Activated CD4-positive, alpha-beta T cell treated with anti-CD3 and anti-CD28 coated beads for 48 hours (primary cell): ENCODE results near the gene SMCHD1.
"Not testable (repeated sequence)": the region's sequence is repeated elsewhere in the genome, so short reads cannot be mapped to it uniquely, and the experiment has no call there.

Source experiments
- DNase-seq: peaks from one replicate; pipeline ENCODE4 v3.0.0-alpha.2; 2020

The SMCHD1 gene

DNA sequence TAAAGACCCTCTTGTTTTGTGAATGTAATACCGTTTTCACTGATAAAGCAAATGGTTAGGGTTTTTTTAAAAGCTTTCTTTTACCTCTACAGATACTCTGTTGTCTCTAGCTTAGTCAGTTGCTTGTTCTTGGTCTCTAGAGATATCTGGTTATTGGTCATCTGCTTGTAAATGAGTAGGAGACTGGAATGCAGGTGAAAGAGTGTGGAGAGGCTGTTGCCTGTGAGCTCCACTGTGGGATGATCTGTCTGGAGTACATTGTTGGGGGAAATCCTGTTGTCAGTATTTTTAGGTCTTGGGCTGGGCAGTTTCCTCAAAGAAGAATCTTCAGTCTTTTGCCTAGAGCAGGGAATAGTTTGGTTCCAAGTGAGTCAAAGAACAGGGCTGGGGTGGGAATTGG, 67.7 kb downstream of the SMCHD1 start:
- no peak for DNase-seq

DNA sequence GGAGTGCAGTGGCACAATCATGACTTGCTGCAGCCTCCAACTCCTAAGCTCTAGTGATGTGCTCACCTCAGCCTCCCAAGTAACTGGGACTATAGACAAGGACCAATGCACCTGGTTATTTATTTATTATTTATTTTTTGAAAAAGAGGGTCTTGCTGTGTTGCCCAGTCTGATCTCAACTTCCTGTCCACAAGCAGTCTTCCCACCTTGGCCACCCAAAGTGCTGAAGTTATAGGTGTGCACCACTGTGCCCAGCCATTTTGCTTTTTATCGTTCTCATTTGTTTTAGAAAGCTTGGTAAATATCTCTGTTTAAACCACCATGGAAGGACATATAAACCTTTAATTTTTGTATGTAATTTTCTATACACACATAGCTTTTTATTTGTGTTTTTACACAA, 74.2 kb downstream of the SMCHD1 start:
- no peak for DNase-seq

DNA sequence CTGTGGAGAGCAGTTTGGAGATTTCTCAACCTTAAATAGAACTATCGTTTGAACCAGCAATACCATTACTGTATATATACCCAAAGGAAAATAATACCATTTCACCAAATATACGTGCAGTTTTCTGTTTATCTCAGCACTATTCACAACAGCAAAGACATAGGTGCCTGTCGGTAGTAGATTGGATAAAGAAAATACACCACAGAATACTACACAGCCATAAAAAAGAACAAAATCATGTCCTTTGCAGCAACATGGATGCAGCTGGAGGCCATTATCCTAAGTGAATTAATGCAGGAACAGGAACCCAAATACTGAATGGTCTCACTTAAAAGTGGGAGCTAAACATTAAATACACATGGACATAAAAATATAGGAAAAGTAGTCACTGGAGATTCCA, 81.3 kb downstream of the SMCHD1 start:
- DNase-seq: no peak

DNA sequence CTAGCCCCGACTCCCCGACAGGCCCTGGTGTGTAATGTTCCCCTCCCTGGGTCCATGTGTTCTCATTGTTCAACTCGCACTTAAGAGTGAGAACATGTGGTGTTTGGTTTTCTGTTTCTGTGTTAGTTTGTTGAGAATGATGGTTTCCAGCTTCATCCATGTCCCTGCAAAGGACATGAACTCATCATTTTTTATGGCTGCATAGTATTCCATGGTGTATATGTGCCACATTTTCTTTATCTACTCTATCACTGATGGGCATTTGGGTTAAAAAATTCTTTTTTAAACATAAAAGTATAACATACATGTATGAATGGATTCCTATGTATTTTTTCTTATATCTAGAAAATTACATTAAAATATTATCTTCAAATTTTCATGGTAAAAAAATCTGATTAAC, 84.6 kb downstream of the SMCHD1 start:
- not testable (repeated sequence) for DNase-seq

DNA sequence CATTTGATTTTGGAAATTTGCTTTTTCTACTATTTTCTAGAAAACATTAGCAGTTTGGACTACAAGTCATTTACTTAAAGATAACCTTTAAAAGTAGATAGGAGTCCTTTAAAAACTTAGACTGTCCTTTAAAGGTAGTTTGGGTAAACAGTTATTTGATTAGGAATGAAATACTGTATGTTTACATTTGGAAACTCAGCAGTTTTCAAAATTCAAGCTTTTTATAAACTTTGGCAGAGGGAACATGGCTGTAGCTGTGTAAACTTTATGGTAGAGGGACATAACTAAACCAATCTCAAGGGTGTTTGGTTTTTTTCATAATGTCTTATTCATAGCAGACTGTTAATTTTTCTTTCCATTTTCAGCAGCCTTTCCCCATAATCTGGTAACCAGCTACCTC, 90.7 kb downstream of the SMCHD1 start:
- no peak for DNase-seq

DNA sequence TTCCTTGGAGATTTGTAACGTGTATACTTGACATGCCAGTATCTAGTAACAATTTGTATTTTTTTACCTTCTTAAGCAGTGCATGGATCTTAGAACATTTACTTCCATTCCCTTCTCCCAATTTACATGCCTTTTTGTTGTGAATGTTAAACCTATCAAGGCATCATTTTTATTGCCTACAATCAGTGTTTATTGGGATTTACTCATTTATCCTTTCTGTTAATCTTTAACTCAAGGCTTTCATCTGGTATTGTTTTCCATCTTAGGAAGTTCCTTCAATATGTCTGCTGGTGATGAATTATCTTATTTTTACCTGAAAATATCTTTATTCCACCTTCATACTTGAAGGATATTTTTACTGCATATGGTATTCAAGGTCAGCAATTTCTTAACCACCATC, 102.8 kb downstream of the SMCHD1 start:
- DNase-seq: no peak

DNA sequence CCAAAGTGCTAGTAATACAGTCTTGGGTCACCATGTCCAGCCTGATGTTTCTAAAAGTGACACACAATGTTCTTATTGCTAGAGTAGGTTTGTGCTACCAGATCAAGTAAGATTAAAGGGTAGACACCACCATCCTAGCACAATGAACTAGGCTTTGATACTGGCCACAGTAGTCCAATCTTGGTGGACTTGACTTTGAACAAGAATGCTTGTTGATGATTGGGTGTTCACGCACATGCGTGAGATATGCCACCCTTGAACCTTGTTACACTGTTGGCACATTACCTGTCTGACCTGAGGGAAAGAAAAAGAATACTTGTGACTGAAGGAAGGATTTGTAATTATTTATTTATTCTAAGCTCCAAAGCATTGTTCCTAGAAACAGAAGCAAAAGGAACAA, 119.1 kb downstream of the SMCHD1 start:
- no peak for DNase-seq

DNA sequence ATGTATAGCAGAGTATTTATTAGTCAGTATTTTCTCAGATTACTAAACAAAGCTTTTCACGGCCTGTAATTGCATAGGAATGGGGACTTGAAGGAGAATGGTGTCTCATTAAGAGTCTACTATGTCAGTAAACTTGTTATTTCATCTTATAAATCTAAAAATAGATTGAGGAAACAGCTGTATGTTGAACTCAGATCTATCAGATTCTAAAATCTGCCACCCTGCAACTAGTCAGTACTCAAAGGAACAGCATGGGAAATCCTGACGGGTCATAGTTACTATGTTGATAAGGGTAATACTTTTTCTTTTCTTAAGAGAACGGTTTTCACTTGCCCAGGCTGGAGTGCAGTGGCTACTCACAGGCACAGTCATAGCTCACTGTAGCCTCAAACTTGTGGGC, 121.1 kb downstream of the SMCHD1 start:
- DNase-seq: no peak

DNA sequence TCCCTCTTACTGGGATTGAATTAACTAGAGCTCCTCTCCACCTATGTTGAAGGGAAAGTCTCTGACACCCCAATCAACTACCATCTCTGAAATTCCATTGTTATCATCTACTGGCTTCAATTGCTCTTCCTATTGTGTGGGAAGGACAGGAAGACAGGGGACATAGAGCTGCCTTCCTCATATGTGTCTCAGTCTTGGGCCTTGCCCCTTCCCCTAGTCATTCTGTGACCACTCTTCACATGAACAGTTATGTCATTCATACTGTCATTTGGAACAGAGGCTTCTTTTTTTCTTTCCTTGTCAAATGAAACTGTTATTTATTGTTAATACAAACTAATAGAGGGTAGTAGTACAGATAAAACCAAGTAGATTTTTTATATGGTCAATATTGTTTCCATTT, 121.7 kb downstream of the SMCHD1 start:
- no peak for DNase-seq

DNA sequence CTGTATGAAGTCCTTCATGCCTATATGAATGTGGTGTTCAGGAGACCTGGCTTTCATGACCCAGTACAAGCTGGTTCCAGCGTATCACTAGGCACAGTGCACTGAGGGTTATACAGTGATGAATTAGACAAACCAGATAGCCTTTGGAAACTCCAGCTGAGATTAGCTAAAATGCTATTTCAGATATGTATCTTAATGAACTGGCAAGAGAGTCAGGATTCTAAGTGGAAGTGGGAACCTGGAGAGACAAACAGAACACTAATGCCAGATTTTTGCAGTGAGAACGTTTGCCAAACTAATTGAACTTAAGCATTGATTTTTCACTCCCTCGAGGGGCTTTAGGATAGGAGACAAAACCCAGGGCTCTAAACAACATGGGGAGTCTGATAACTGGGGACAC, 125.2 kb downstream of the SMCHD1 start:
- no peak for DNase-seq

DNA sequence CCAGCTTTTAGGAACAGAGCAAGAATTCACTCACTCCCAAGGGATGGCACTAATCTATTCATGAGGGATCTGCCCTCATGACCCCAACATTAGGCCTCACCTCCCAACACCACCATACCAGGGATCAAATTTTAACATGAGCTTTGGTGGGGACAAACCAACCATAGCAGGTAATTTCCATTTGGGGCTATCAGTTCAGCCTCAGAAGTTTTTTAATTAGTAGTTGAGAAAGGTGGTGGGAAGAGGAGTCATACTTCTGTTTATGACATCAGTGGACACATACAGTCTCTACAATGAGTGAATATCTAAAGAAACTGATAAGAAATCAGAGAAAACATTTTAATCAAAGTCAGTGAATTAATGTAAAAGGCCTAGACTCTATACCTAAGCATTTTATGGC, 131.7 kb downstream of the SMCHD1 start:
- DNase-seq: no peak

DNA sequence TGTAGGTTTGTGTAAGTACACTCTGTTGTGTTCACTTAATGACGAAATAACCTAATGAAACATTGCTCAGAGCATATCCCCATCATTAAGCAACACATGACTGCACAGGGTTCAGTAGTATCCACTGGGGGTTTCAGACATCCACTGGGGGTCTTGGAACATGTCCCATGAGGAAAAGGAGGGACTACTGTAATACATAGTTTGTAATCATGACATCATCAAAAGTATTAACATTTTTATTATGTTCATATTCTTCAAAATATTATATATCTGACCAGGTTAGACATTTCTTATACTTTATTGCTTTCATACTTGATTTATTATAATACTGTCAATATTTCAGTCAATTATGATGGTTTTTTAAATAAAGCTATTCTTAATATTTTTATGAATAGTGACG, 136.9 kb downstream of the SMCHD1 start:
- DNase-seq: no peak

DNA sequence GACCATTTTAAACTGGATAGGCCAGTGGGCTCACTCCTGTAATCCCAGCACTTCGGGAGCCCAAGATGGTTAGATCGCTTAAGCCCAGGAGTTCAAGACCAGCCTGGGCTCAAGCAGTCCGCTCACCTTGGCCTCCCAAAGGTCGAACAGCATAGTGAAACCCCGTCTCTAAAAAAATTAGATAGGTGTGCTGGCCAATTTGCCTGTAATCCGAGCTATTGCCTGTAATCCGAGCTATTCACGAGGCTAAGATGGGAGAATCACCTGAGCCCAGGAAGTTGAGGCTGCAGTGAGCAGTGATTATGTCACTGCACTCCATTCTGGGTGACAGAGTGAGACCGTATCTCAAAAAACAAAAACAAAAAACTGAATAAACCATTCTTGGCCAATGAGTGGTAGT, 138.6 kb downstream of the SMCHD1 start:
- DNase-seq: no peak

DNA sequence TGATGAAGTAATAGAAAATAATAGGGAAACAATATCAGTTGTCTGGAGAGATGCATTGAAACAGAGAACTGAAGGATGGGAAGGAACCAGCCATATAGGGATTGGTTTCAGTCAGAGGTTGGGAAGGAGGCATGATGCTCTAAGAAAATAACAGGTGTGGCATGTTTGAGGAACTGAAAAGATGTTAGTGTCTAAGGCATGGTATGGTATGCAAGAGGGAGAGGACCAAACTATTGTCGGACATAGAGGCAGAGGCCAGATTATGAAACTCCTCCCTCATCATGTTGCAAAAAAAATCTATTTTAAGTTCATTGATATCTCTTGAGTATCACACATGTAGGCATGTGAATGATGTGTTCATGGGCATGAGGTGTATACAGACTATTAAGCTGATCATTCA, 142.4 kb downstream of the SMCHD1 start:
- DNase-seq: no peak

DNA sequence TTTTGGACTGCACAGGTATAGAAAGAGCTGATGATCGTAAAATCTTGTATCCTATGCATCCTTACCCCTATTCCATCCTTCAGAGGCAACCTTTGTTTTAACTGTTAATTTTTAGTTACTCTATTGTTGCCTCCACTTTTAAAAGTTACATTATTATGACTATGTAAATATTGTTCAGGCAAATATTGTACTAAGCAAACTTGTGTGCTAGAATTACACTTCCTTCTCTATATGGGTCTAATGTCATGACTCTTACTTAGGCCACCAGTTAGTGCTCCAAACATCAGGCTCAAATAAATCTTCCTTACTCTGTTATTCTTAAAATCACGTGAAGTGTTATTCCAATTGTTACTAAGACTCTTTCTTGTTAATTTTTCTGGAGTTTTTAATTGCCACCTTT, 143.8 kb downstream of the SMCHD1 start:
- DNase-seq: no peak

DNA sequence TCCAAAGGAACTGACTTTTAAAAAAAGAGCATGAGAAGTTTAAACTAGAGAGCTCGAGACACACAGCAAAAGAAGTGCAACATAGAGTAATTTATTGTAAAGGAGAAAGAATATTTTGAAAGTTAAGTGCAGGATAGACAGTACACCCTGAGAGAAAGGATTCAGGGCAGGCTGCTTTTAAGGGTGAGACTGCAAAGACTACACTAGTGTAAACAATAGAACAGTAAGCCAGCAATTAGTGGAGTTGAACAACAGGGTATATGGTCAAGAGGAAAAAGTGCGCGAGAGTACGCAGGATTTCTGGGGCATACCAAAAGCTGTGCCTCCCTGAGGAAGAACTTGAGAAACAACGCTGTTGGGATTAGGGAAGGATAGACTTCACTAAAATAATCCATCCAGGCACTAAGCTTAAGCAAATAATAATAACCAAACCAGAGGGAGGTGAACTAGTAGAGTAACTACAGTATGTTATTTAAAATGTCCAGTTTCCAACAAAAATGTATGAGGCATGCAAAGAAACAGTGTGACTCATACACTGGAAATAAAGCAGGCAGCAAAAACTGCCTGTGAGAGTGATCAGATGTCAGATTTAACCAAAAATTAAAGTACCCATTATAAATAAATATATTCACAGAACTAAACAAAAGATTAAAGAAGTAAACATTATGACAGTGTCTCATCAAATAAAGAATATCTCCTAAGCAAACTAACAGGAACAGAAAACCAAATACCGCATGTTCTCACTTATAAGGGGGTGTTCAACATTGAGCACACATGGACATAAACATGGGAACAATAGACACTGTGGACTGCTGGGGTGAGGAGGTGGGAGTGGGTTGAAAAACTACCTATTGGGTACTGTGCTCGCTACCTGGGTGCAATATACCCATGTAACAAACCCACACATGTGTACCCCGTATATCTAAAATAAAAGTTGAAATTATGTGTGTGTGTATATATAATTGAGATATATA, 150.7 kb downstream of the SMCHD1 start:
- DNase-seq: no peak

DNA sequence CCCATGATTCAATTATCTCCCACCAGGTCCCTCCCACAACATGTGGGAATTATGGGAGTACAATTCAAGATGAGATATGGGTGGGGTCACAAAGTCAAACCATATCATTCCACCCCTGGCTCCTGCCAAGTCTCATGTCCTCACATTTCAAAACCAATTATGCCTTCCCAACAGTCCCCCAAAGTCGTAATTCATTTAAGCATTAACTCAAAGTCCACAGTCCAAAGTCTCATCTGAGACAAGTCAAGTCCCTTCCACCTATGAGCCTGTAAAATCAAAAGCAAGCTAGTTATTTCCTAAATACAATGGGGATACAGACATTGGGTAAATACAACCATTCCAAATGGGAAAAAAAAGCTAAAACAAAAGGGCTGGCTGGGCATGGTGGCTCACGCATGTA, 153.1 kb downstream of the SMCHD1 start:
- not testable (repeated sequence) for DNase-seq

DNA sequence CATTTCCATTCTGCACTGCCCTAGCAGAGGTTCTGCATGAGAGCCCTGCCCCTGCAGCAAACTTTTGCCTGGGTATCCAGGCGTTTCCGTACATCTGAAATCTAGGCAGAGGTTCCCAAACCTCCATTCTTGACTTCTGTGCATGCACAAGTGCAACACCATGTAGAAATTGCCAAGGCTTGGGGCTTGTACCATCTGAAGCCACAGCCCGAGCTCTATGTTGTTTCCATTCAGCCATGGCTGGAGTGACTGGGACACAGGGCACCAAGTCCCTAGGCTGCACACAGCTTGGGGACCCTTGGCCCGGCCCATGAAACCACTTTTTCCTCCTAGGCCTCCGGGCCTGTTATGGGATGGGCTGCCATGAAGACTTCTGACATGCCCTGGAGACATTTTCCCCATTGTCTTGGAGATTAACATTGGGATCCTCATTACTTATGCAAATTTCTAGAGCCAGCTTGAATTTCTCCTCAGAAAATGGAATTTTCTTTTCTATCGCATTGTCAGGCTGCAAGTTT, 154.2 kb downstream of the SMCHD1 start:
- DNase-seq: not testable (repeated sequence)

DNA sequence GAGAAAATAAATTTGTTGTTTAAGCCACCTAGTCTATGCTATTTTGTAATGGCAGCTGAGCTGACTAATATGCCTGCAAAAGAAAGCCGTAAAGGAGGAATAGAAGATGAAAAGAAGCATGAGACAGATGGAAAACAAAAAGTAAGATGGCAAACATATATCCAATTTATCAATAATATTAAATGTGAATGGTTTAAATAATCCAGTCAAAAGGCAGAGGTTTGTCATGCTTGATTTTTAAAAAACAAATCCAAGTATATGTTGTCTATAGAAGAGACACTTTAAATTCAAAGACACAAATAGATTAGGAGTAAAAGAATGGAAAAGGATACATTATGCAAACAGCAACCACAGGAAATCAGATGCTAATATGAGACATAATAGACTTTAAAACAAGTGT, 155.9 kb downstream of the SMCHD1 start:
- no peak for DNase-seq

DNA sequence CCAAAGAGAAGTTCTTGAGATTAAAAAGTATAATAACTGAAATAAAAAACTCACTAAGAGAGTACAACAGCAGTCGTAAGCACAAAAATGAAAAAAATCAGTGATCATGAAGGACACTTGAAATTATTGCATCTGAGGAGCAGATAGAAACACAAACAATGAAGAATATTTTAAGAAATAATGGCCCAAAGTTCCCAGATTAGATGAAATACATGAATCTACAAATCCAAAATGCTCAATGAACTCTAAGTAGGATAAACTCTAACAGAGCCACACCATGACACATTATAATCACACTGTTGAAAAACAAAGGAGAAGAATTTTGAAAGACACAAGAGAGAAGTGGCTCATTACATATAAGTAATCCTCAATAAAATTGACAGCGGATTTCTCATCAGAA, 159.4 kb downstream of the SMCHD1 start:
- DNase-seq: no peak

DNA sequence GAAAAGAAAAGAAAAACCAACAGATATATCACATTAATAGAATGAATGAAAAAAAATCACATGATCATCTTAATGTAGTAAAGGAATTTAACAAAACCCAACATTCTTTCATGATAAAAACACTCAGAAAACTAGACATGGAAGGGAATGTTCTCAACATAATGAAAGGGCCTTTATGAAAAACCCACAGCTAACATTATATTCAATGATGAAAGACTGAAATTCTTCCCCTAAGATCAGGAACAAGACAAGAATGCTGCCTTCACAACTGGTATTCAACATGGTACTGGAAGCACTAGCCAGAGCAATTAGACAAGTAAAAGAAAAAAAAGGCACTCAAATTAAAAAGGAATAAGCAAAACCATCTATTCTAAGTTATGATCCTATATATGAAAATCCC, 162.8 kb downstream of the SMCHD1 start:
- DNase-seq: no peak

DNA sequence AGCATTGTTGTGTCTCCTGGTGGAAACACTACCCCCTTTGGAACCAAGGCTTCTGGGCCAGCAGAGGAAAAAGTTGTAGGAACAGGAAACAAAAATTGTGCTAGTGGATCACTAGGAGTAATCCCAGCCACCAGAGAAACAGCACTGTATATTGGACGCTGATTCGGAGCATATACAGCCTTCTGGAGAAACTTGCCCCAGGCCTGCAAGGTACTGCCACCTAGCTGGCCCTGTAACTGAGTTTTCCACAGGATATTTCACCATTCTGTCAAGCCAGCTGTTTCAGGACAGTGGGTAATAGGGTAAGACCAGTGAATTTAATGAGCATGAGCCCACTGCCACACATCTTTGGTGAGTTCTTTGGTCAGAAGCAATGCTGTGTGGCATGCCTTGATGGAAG, 166.2 kb downstream of the SMCHD1 start:
- no peak for DNase-seq

DNA sequence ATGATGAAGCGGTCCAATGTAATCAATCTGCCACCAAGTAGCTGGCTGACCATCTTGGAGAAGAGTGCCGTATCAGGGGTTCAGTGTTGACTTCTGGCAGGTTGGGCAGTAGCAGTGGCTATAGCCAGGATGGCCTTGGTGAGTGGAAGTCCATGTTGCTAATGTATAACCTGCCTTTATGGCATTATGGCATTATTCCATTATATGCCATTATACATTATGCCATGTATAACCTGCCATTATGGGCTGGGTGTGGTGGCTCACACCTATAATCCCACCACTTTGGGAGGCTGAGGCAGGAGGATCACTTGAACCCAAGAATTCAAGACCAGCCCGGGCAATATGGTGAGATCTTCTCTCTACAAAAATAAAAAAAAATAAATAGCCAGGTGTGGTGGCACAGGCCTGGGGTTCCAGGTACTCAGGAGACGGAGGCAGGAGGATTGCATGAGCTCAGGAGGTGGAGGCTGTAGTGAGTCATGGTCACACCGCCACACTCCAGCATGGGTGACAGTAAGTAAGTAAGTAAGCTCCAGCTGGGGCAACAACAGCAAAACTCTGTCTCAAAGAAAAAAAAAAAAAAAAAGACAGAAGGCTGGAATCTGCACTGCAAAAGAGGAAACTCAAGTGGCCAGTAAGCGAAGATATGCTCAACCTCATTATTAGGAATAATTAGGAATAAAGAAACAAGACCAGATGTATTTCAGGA, 166.8 kb downstream of the SMCHD1 start:
- no peak for DNase-seq

DNA sequence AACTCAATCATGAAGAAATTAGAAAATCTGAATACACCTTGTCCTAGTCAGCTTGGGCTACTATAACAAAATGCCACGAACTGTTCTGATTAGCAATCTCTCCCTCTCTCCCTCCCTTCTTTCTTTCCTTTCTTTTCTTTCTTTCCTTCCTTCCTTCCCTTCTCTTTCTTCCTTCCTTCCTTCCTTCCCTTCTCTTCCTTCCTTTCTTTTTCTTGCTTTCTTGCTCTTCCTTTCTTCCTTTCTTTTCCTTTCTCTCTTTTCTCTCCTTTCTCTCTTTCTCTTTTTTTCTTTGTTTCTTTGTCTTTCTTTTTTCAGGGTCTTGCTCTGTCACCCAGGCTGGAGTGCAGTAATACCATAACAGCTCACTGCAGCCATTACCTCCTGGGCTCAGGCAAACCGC, 167.7 kb downstream of the SMCHD1 start:
- DNase-seq: no peak
